ENCODE results near the gene SLC25A22.

DNA sequence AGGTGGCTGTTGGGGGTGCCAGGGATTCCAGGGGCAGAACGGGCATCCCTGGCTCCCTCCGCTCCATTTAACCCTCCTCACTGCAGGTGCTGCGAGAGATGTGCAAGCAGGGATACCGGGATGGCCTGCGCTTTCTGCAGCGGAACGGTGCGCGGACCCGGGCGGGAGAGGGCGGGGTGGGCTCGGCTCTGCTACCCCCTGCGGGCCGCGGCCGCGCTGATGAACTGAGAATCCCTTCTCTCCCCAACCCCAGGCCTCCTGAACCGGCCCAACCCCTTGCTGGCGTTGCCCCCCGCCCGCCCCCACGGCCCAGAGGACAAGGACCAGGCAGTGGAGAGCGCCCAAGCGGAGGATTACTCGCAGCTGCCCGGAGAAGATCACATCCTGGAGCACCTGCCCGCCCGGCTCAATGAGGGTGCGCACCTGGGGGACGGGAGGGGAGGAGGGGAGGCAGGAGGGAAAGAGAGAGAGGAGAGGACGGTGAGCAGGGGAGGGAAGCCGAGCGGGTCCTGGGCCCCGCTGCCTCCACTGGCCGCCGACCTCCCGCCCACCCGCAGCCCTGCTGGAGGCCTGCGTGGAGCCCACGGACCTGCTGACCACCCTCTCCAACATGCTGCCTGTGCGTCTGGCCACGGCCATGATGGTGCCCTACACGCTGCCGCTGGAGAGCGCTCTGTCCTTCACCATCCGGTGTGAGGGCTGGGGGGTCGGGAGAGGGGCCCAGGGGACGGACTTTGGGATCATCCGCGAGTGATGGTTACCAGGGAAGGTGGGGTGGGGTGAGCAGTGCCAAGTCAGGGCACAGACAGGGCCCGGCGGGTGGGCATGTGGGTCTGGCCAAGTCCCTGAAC lies 25.6 kb upstream of the SLC25A22 start:
- TF ChIP-seq TEAD4 (IDR thresholded peaks at IDR 0.05) (no peak), EP300 (IDR thresholded peaks at IDR 0.05; ENCODE audit: borderline replicate concordance) (no peak), YY1 (IDR thresholded peaks at IDR 0.05; ENCODE audit: low read depth) (no peak), USF1 (IDR thresholded peaks at IDR 0.05) (no peak), TCF12 (IDR thresholded peaks at IDR 0.05; ENCODE audit: low read depth) (no peak), FOXM1 (IDR thresholded peaks at IDR 0.05; ENCODE audit: borderline replicate concordance, low read depth) (no peak)
